HG03108 (cell line): ENCODE measurements around the gene MTF1.
"Not testable (repeated sequence)": the region's sequence is repeated elsewhere in the genome, so short reads cannot be mapped to it uniquely, and the experiment has no call there.

Experiments used
- ATAC-seq: cut with Tn5 transposase; IDR thresholded peaks from one replicate; pipeline ENCODE4 v1.9.1; 2021; ENCODE audit warnings: moderate library complexity; ENCODE audit not compliant: unreplicated experiment

MTF1 gene

DNA sequence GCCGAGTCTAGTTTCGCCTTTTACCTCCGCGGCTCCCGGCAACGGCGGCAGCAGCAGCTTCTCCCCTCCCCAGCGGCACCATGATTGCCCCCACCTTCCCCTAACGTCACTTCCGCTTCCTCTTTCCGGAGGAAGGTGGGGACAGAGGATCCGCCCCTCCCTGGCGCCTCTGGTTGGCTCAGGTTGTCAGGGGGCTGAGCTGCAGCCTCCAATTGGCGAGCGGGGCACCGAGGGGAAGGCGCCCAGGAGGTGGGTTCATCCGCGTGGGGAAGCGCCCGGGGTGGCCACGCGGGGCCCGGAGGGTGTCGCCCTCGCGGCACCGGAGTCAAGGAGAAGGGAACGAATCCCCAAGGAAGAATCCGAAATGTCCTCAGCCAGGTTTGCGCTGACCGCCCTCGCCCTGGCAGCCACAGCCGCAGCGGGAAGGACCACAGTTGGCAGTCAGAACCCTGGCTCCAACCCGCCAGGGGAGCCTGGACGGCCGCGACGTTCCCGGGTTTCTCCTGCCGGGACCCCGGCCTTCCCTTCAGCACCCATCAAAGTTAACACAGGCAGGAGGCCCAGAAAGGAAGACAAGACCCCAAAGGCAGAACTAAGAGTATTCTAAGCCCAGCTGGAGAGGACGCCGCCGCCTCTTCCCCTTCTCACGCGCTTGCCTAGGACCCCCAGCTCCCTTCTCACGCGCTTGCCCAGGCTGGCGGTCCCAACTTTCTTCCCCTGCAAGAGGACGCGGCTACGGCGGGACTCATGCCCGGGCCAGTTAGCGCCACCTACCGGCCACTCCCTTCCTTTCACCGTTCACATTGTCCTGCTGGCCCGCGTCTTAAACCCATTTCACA lies at the start of gene MTF1:
TSS of gene MTF1 (minus strand) at position 86 of the 839 bp plus-strand sequence. CDS start 1,934 bp downstream, outside the sequence.
- peak; percentile 96 for ATAC-seq

DNA sequence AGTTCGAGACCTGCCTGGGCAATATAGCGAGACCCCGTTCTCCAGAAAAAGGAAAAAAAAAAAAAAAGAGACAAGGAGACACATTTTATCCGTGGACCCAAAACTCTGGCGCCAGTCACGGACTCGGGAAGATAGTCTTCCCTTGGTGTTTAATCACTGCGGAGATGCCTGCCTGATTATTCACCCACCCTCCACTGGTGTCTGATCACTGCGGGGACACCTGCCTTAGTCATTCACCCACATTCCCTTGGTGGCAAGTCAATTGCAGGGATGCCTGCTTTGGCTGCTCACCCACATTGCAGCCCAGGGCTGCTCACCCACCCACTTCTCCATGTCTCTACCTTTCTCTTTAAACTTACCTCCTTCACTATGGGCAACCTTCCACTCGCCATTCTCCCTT lies 49.1 kb upstream of the MTF1 start:
- not testable (repeated sequence) for ATAC-seq

- ATAC-seq = not testable (repeated sequence)
Observed at GRCh38 chr1:37907416-37908125, 48.2 kb upstream of the MTF1 start.

GRCh38 chr1:37906591-37906990 lies 47.2 kb upstream of the MTF1 start:
- not testable (repeated sequence) for ATAC-seq

GRCh38 chr1:37905727-37906126 lies 46.3 kb upstream of the MTF1 start:
- ATAC-seq = no peak

GRCh38 chr1:37903921-37904320 lies 44.5 kb upstream of the MTF1 start:
- not testable (repeated sequence) for ATAC-seq

- ATAC-seq = no peak
Observed at GRCh38 chr1:37902983-37903382, 43.6 kb upstream of the MTF1 start.

- no peak for ATAC-seq
Observed at GRCh38 chr1:37901893-37902225, 42.5 kb upstream of the MTF1 start.

DNA sequence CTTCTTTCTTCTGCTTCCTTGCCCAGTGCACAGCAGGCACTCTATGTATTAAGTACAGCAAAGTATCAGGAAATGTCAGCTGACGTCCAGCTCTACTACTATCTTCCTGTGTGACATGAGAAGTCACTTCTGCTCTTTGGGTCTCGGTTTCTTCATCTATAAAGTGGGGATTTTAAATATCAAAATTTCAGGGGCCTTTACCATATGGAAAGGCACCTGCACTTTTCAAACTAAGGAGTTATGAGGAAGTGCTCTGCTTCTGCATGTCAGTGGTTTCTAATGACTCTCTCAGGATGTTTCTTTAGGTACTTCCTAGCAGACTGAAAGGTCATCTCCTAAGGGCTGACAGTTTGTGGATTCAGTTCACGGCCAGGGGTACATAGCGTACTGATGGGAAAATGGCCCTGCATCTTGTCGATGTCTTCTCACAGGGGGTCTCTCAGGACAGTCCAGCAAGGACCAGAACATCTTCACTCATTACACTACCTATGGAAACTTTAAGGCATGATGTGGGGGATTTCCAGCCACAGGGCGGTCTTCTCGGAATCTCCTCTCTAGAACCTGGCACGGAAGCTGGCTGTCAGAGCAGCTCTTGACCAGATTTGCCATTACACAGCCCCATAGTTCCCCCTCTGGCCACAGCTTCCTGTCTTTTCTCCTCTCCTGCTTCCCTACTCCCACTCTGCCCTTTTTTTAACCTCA lies 42.0 kb upstream of the MTF1 start:
- peak; percentile 62 for ATAC-seq

DNA sequence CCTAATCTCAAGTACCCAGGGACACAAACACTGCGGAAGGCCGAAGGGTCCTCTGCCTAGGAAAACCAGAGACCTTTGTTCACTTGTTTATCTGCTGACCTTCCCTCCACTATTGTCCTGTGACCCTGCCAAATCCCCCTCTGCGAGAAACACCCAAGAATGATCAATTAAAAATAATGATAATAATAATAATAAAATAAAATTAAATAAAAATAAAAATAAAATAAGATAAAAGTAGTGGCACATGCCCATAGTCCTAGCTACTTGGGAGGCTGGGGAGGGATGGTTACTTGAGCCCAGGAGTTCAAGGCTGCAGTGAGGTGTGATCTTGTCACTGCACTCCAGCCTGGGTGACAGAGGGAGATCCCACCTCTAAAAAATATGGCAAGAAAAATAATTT lies 38.2 kb upstream of the MTF1 start:
- not testable (repeated sequence) for ATAC-seq

GRCh38 chr1:37893673-37894072 lies 34.3 kb upstream of the MTF1 start:
- no peak for ATAC-seq

GRCh38 chr1:37892151-37893047 lies 33.0 kb upstream of the MTF1 start:
- no peak for ATAC-seq

GRCh38 chr1:37890378-37891014 lies 31.1 kb upstream of the MTF1 start:
- ATAC-seq = no peak

GRCh38 chr1:37888022-37888700 lies 28.8 kb upstream of the MTF1 start:
- no peak for ATAC-seq

GRCh38 chr1:37884145-37884544 lies 24.8 kb upstream of the MTF1 start:
- no peak for ATAC-seq

GRCh38 chr1:37883671-37884070 lies 24.3 kb upstream of the MTF1 start:
- no peak for ATAC-seq

DNA sequence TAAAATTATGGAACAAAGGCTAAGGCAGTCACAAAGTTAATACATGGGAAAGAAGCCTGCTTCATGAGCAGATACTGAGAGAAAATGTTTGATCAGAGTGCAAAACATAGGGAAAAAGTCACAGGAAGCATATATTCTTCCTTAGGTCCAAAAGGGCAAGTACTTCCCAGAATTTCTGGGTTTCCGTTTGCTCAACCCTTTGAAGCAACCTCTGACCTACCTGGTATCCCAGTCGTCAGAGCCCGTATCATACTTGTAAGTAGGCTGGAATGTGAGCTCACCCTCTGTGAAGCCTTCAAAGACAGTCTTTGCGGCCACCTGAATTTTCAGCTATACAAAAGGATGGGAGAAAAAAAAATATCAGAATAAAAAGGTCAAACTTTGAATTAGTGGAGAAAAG lies 20.5 kb upstream of the MTF1 start:
- no peak for ATAC-seq

DNA sequence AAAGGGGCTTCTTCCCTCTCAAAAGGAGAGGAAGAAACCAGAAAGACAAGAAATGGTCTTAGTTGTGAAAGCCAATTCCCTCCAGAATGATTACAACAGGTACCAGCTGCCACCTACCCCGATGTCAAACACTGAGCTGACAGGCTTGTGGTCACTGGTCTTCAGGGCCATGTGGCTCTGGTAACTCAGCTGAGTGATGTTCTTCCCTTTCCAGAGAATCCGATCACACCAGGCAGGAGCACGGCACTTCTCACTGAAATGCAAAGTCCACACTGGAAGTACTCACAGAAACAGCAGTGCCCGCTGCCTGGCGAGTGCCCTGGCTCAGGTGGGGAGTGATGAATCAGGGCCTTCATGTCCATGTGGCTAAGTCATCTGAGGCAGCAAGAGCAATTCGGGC lies 18.7 kb upstream of the MTF1 start:
- ATAC-seq = no peak

DNA sequence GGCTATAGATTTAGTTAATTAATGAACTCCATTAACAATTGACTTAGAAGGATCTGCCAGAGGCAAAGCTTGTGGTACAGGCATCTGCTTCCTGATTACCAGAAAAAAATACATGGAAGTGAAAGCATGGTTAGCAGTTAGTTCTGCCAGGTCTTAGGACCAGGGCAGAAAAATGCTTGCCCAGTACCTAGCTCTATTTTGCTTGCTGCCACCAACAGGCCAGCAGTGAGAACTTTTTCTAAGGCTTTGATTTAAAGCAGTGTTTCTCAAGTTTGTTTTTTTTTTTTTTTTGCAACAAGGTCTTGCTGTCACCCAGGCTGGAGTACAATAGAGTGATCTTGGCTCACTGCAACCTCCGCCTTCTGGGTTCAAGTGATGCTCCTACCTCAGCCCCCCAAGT lies 16.4 kb upstream of the MTF1 start:
- no peak for ATAC-seq

GRCh38 chr1:37872692-37873091 lies 13.3 kb upstream of the MTF1 start:
- no peak for ATAC-seq
